Measurements from ENCODE around the gene CER1.

GRCh38 chr9:14692470-14693250, 29.9 kb downstream of the CER1 start:
- TF ChIP-seq CTCF (IDR thresholded peaks at IDR 0.05; ENCODE audit: low read length) (no peak), EZH2 (IDR thresholded peaks at IDR 0.05; ENCODE audit: borderline replicate concordance, low read length) (no peak)
